HG02943 (cell line): ENCODE data around the gene LCE1F.

Experiments
- ATAC-seq: cut with Tn5 transposase; IDR thresholded peaks from one replicate; pipeline ENCODE4 v1.9.1; 2021; ENCODE audit warnings: mild to moderate bottlenecking, low read depth, moderate library complexity; ENCODE audit not compliant: unreplicated experiment

The LCE1F gene

DNA sequence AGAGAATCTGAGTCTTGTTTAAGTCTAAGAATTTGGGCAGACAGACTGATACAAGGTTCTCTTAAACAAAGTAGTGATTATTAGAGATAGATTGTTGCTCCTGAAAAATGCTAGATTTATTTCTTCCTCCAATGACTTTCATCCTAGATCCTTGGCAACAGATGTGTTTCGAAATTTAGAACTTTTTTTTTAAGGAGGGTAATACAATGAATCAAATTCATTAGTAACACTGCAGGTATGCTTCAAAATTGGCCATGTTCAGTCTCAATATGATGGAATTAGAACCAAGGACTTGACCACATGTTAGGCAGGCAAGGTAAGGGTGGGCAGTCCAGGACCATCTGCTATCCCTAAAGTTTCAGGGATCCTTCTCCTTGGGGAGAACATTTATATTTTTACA is 4.5 kb upstream of the LCE1F start:
- ATAC-seq: no peak

- ATAC-seq: no peak
Measured at GRCh38 chr1:152776361-152776760, 1.4 kb downstream of the LCE1F start.

DNA sequence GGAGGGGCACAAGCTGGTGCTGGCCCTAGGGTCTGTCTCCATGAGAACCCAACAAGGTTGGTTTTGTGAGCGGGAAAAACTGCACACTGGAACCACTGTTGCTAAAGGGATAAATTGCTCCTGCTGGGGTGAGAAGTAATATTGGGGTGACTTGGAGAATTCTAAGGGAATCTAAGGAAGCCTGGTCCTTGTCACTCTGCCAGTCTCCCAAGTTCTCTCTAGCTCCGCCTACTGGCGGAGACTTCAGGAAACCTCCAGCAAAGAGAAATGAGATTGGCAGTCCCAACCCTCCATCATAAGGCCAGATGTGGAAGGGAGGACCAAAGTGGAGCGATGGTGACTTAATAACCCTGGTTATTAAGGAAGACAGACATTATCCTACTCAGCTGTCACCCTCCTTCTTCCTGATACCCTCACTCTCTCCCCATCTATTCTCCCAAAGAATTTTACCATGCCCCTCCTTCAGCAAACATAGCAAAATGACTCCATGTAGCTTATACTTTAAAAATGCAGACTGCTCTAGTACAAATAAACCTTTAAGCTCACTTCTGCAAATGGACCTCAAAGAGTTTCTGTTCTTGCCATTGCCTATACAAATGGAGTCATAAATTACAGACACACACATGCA is 2.7 kb downstream of the LCE1F start:
- ATAC-seq: no peak

DNA sequence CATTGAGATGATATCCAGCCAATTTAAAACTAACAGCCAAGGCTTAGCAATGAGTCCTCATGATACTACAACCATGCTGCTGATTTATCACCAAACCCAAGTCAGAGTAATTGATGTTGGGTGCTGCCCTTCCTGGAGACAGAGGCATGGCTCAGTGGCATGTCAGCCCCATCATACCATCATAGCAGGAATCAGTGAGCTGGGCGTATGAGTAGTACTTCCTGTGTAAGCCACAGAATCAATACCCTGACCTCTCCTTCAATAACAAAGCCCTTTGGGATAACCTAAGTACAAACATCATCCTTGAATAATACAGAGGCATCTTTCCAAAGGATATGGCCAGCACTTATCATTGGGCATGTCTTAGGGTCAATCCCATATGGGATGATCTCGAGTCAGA is 8.2 kb downstream of the LCE1F start:
- ATAC-seq: no peak

- no peak for ATAC-seq
Measured at GRCh38 chr1:152786077-152786476, 11.1 kb downstream of the LCE1F start, which contains the start of gene LCE1E. LCE1E (plus strand) TSS chr1:152786257; CDS start chr1:152787300, 1,043 bp downstream.

- ATAC-seq: no peak
Measured at GRCh38 chr1:152795686-152796085, 20.7 kb downstream of the LCE1F start.

- no peak for ATAC-seq
Measured at GRCh38 chr1:152796421-152796820, 21.5 kb downstream of the LCE1F start, which contains the start of gene LCE1D. LCE1D (plus strand) TSS chr1:152796721; CDS start chr1:152797795, 1,074 bp downstream.

DNA sequence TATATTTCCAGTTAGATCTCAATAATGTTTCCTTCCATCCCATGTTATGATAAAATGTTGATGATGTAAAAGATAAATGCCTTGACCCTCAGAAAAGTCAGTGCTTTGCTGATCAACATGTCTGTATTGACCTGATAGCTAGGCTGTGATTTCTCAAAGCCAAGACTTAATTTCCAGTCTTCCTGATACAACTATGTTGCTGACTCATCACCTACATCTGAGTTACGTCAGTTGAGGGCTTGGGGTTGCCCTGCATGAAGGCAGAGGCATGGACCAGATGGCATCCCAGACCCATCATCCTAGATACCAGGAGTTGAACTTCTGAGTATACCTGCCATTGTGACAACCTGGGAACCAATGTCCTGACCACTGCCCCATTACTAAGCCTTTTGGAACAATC is 26.4 kb downstream of the LCE1F start:
- ATAC-seq: no peak

GRCh38 chr1:152806576-152806975 is 31.6 kb downstream of the LCE1F start, which contains the start of gene LCE1C:
LCE1C (minus strand) TSS chr1:152806651; CDS start chr1:152805478, 1,173 bp downstream.
- no peak for ATAC-seq

GRCh38 chr1:152811050-152811449 is 36.1 kb downstream of the LCE1F start:
- no peak for ATAC-seq

DNA sequence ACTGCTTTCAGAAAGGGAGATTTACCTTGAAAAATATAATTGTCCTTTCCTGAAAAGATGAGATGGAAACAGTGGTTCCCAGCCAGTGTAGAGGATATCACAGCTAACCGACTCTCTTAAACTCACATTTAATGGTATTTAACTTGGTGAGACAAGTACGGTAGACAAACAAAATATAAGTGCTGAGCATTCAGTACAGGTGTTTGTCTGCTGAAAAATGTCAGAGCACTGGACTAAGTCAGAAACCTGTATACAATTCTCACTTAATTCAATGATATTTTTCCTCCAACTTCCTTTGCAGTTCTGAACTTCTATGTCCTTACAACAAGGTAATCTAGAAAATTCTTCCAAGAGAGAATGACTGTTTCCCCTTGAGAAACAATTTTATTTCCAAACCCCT is 36.7 kb downstream of the LCE1F start, which contains the start of gene LCE1B:
Gene LCE1B, plus strand, starts transcription at position 301 of the 400 bp plus-strand sequence. CDS start 476 bp downstream, outside the sequence.
- ATAC-seq: no peak

- no peak for ATAC-seq
Measured at GRCh38 chr1:152817309-152817708, 42.4 kb downstream of the LCE1F start.

DNA sequence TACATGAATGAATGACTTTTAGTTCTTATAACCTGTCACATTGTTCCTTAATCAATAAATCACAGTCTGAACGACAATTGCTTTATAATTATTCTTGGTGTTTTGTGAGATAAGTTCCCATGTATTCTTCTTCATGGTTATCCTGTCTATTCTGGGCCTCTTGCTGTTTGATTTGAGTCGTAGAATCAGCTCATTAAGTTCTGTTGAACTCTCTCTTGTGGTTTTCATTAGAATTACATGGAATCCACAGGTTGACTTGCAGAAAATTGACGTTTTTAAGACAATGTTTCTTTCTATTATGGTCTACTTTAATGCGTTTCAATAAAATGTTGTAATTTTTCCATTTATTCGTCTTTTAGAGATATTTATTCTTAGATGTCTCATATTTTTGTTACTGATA is 48.4 kb downstream of the LCE1F start:
- ATAC-seq: no peak

DNA sequence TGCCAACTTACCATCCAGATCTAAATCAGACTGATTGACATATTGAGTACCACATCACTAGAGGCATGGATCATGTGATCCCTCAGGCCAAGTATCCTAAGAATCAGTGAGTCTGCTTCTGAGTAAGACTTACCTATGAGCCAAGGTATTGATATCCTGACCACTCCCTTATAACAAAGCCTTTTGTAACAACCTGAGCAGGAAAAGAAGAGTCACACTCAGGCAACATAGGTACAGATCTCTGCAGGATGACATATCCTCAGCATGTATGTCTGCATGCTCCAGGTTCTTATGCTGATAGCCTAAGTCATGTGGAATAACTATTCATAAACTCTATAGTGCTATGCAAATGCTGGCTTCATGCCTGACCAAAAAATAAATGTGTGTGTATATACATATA is 50.0 kb downstream of the LCE1F start:
- no peak for ATAC-seq
